ENCODE measurements around the gene EIF5AL1. TPM values are rescaled to one million over a fixed set of nuclear protein-coding genes. Genes with fewer than 3 reads are reported as not detected.

Gene EIF5AL1
- total RNA-seq = 0.23 and 0.42 TPM in 2 replicates

DNA sequence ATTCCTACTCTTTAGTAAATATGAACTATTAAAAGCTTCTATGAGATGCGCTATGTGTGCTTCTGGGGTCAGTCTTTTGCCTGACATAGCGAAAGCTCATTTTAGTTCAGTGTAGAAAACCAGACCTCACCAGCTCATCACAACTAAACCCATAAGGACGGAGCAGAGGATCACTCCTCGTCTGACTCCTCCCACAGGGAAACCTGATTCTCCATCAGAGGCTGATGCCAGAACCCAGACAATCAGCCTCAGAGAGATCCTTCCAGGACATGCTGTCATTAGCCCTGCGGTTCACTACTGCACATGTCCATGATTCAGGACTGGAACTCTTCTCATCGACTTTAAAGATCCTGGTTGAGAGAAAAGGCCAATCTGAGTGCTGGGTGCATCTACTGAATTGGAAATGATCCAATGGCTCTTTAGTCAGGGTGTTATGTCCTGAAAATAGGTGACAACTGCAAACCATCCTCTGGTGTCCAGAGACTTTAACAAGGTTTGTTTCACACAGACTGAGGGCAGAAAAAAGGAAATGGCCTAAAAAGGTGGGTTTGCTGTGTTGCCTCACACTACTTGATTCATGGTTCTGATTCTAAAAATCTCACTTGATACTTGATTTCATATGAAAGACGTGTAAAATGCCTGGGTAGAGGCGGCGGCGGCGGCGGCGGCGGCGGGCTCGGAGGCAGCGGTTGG is at the start of gene EIF5AL1:
EIF5AL1 (plus strand) TSS at position 643 of the 693 bp plus-strand sequence. CDS start 117 bp downstream, outside the sequence.

DNA sequence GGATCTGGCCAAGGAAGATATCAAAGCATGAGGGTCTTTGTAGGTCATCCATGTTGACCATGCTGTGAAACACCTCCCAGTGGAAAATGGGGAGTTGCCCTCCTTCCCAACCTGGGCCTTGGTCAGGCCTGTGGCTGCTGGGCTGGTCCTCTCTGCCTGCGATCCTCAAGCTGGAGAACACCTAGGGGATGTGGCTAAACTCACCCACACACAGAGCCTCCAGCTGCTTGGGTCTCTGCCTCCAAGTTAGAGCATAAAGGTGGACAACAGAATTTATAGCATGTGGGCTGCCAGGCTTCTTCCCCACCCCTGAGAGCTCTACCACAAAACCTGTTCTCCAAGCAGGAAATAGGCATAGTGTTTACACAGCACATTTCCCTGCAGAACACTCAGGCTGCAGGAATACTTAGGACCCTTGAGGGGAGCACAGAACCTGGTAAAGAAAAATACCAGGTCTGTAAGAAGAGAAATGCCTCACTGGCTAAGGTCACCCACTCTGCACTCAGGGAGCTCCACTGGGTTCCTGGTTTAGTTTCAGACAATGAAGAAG is 47.9 kb downstream of the EIF5AL1 start, which contains the start of gene SFTPA2:
SFTPA2 (minus strand) TSS at position 248 of the 550 bp plus-strand sequence. CDS start 924 bp downstream, outside the sequence.

Other genes with a start within 250 kb of the EIF5AL1 start
- gene PPIF, start 165.1 kb upstream of the EIF5AL1 start, total RNA-seq = 48.5 and 51.1 TPM in 2 replicates
- gene ZCCHC24, start 66.9 kb upstream of the EIF5AL1 start, total RNA-seq = 2.3 and 2.5 TPM in 2 replicates
- not detected in 2 replicates for gene SFTPA2, start 47.9 kb downstream of the EIF5AL1 start, total RNA-seq
- not detected in 2 replicates for gene SFTPA1, start 98.4 kb downstream of the EIF5AL1 start, total RNA-seq
- 0.78 and 0.88 TPM in 2 replicates for gene NUTM2B, start 190.7 kb downstream of the EIF5AL1 start, total RNA-seq